Measurements from ENCODE around the gene FARSB.

- peak; percentile 14 for TF ChIP-seq CTCF (IDR thresholded peaks at IDR 0.05; ENCODE audit: poor library complexity)
- no peak for TF ChIP-seq EZH2 (IDR thresholded peaks at IDR 0.05; ENCODE audit: borderline replicate concordance)
- TF ChIP-seq EZH2phosphoT487 (IDR thresholded peaks at IDR 0.05; ENCODE audit: low read depth, severe bottlenecking, unreplicated experiment) = no peak
Observed at GRCh38 chr2:222610746-222611145, 45.1 kb downstream of the FARSB start.
